Neural cell (in vitro differentiated cells): ENCODE results near the gene PUM1.

Experiments
- CTCF ChIP-seq: fragments of 450-650 bp; IDR thresholded peaks from 2 replicates; pipeline ENCODE4 v1.5.1; 2014; ENCODE audit warnings: antibody characterized with exemption, mild to moderate bottlenecking, moderate library complexity; ENCODE audit not compliant: poor library complexity, severe bottlenecking
- EP300 ChIP-seq: fragments of 450-650 bp; conservative IDR thresholded peaks from 2 replicates; pipeline ENCODE4 v1.6.1; 2014; ENCODE audit warnings: antibody characterized with exemption, mild to moderate bottlenecking, moderate library complexity; ENCODE audit not compliant: poor library complexity, severe bottlenecking
- EZH2 ChIP-seq: fragments of 200-600, 300-800 bp; shearing (Covaris generic), sonication (generic); IDR thresholded peaks from 2 replicates; pipeline ENCODE4 v1.6.1; 2014; ENCODE audit warnings: antibody characterized with exemption, low read length, borderline replicate concordance, mild to moderate bottlenecking; ENCODE audit not compliant: insufficient read depth, poor library complexity, severe bottlenecking
- POLR2AphosphoS5 ChIP-seq: IDR thresholded peaks from 2 replicates; pipeline ENCODE4 v1.6.1; 2012
- RAD21 ChIP-seq: fragments of 450-650 bp; conservative IDR thresholded peaks from 2 replicates; pipeline ENCODE4 v1.6.1; 2014; ENCODE audit warnings: antibody characterized with exemption, mild to moderate bottlenecking, moderate library complexity
- REST ChIP-seq: IDR thresholded peaks from 2 replicates; pipeline ENCODE4 v1.6.1; 2012; ENCODE audit warnings: borderline replicate concordance
- SMC3 ChIP-seq: fragments of 450-650 bp; conservative IDR thresholded peaks from 2 replicates; pipeline ENCODE4 v1.6.1; 2014; ENCODE audit warnings: antibody characterized with exemption, mild to moderate bottlenecking, moderate library complexity; ENCODE audit not compliant: poor library complexity
- TAF1 ChIP-seq: IDR thresholded peaks from 2 replicates; pipeline ENCODE4 v1.6.1; 2012; ENCODE audit warnings: low read depth

- TF ChIP-seq REST (no peak), TAF1 (no peak), POLR2AphosphoS5 (no peak), EP300 (no peak), CTCF (no peak), EZH2 (no peak), RAD21 (no peak), SMC3 (no peak)
These were observed 135.5 kb downstream of the PUM1 start for GRCh38 chr1:30929944-30930525.
